Measurements from ENCODE around the gene PLA2G6. TPM values are rescaled to one million over a fixed set of nuclear protein-coding genes. Genes with fewer than 3 reads are reported as not detected.

The PLA2G6 gene
- total and polyA plus RNA-seq, 2 experiments from 2014 or later: 28.2 to 30.2 TPM

DNA sequence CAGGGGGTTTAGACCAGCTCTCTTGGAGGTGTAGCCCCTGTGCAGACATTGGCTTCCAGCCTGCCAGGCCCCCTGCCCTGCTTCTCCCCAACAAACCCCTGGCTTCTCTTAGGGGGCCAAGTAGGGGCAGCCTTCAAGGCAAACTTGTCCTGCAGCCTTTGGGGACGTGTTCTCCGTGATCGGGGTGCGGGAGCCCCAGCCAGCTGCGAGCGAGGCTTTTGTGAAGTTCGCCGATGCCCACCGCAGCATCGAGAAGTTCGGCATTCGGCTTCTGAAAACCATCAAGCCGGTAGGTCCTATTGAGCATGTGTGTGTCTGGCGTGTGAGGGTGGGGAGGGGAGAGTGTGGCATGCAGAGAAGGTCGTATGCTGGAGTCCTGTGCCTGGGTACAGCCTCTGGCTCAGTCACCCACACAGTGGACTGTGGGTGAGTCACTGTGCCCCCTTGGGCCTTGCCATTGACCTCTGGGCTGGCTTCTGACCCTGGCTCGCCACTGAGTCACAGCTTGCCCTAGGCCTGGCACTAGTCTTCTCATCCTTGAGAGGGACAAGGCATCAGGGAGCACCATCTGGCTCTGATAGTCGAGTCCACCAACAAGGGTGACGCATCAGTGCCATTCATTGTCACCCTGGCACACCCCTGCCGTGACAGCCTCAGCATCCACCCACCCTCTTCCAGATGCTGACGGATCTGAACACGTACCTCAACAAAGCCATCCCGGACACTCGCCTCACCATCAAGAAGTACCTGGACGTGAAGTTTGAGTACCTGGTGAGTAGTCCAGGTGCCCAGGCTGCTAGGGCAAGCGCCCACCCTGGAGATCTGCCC, 109.1 kb downstream of the PLA2G6 start:
- Histone ChIP-seq H4K20me1 (ENCODE audit: insufficient read depth, poor library complexity, severe bottlenecking) (no peaks in the 10 kb centered on the region), H3K4me1 (ENCODE audit: insufficient read depth) (peaks cover 8% of the 10 kb centered on the region), H3K9me3 (ENCODE audit: low read depth) (no peaks in the 10 kb centered on the region), H3K27ac (no peak overlapping the region), H3K36me3 (replicated peaks; ENCODE audit: insufficient read depth, low read depth) (no peaks in the 10 kb centered on the region), H3K79me2 (no peaks in the 10 kb centered on the region), H2AFZ (no peak overlapping the region), H3K27me3 (no peaks in the 10 kb centered on the region), H3K4me2 (no peak overlapping the region), H3K9me2 (replicated peaks; ENCODE audit: insufficient read depth) (no peaks in the 10 kb centered on the region), H3K4me3 (no peak overlapping the region)
- DNase-seq (ENCODE audit: low spot score): no peak
- TF ChIP-seq, protein P1, sequence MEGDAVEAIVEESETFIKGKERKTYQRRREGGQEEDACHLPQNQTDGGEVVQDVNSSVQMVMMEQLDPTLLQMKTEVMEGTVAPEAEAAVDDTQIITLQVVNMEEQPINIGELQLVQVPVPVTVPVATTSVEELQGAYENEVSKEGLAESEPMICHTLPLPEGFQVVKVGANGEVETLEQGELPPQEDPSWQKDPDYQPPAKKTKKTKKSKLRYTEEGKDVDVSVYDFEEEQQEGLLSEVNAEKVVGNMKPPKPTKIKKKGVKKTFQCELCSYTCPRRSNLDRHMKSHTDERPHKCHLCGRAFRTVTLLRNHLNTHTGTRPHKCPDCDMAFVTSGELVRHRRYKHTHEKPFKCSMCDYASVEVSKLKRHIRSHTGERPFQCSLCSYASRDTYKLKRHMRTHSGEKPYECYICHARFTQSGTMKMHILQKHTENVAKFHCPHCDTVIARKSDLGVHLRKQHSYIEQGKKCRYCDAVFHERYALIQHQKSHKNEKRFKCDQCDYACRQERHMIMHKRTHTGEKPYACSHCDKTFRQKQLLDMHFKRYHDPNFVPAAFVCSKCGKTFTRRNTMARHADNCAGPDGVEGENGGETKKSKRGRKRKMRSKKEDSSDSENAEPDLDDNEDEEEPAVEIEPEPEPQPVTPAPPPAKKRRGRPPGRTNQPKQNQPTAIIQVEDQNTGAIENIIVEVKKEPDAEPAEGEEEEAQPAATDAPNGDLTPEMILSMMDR (IDR thresholded peaks at IDR 0.05; ENCODE audit: poor library complexity): no peak
- TF ChIP-seq EZH2 (IDR thresholded peaks at IDR 0.05; ENCODE audit: borderline replicate concordance) (no peak), EZH2phosphoT487 (IDR thresholded peaks at IDR 0.05; ENCODE audit: low read depth, severe bottlenecking, unreplicated experiment) (no peak)
- 98% methylated on average over 25 of the region's 25 CpGs for WGBS (ENCODE audit: low lambda C conversion rate, missing lambda C conversion rate)

DNA sequence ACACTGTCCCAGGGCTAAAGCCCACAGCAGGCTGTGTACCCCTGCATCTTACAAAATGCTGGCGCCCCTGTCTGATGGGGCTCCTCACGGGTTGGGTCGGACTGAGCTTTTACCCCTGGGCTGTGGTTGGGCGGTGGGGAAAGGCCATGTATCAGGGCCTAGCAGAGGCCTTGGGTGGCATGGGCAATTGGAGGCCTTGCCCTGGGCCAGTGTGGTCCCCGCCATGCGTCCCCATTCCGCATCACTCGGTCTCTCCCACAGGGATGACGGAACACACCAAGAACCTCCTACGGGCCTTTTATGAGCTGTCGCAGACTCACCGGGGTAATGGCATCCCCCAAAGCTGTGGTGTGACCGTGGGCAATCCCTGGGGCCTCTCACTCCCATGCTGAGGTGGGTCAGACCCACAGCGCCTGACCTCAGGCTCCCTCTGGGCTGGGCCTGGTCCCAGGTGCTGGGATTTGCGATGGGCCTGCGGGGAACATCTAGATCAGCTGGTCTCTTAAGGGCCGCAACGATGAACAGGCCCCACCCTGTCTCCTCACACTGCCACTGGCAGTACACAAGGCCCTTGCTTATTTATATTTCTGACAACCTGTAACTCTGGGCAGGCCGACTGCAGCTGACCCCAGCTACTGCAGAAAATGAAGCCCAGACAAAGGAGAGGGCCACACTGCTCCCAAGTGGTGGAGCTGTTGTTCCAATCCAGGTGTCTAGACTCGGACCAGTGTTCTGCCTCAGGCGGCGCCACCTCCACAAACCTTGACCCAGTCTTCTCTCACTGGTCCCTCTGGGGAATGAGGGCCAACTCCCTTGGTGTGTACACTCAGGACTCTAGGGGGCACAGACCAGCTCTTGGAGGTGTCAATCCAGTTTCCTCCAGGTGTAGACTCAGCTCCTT, 110.0 kb downstream of the PLA2G6 start:
- no peak overlapping the region for H3K4me2 ChIP-seq
- no peak overlapping the region for H3K4me3 ChIP-seq
- no peak overlapping the region for H2AFZ ChIP-seq
- H4K20me1 ChIP-seq (ENCODE audit: insufficient read depth, poor library complexity, severe bottlenecking): no peaks in the 10 kb centered on the region
- H3K4me1 ChIP-seq (ENCODE audit: insufficient read depth): peaks cover 8% of the 10 kb centered on the region
- no peaks in the 10 kb centered on the region for H3K36me3 ChIP-seq (replicated peaks; ENCODE audit: insufficient read depth, low read depth)
- TF ChIP-seq EZH2 (IDR thresholded peaks at IDR 0.05; ENCODE audit: borderline replicate concordance): no peak
- TF ChIP-seq EZH2phosphoT487 (IDR thresholded peaks at IDR 0.05; ENCODE audit: low read depth, severe bottlenecking, unreplicated experiment): no peak
- TF ChIP-seq, protein P1 (IDR thresholded peaks at IDR 0.05; ENCODE audit: poor library complexity): no peak
- H3K27ac ChIP-seq: no peak overlapping the region
- no peaks in the 10 kb centered on the region for H3K9me2 ChIP-seq (replicated peaks; ENCODE audit: insufficient read depth)
- no peak for DNase-seq (ENCODE audit: low spot score)
- H3K79me2 ChIP-seq: no peaks in the 10 kb centered on the region
- WGBS (ENCODE audit: low lambda C conversion rate, missing lambda C conversion rate): 93% methylated on average over 22 of the region's 22 CpGs
- no peaks in the 10 kb centered on the region for H3K9me3 ChIP-seq (ENCODE audit: low read depth)
- no peaks in the 10 kb centered on the region for H3K27me3 ChIP-seq

DNA sequence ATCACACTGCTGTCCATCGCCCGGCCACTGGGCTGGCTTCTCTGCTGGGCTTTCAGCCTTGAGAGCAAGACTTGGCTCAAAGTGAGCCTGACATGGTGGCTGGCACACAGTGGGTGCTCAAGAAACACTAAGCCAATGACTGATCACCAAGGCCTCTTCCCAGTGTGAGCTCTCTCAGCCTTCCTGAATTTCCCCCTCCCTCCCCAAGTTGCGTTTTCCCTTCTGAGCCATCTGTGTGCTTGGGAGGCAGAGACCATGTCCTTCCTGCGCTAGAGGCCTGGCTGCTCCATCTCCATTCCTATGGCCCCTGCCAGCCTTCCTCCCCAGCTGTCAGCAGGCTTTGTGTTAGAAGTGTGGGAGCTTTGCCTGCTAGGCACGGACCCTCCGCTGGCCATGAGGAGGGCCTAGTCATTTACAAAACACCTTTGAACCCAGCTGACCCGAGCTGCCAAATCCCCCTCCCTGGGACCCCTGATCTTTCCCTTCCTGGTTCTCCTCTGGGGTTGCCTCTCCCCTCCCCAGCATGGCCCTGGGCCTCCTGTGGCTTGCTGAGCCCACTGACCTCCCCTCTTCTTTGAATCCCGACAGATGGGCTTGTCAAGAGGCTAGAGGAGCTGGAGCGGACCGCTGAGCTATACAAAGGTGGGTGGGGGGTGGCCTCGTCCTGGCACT, 111.2 kb downstream of the PLA2G6 start:
- 93% methylated on average over 11 of the region's 11 CpGs for WGBS (ENCODE audit: low lambda C conversion rate, missing lambda C conversion rate)
- Histone ChIP-seq H3K4me2 (no peak overlapping the region), H3K36me3 (replicated peaks; ENCODE audit: insufficient read depth, low read depth) (no peaks in the 10 kb centered on the region), H3K27ac (peak overlapping the region; percentile 83), H2AFZ (no peak overlapping the region), H3K79me2 (no peaks in the 10 kb centered on the region), H3K4me1 (ENCODE audit: insufficient read depth) (peaks cover 8% of the 10 kb centered on the region), H3K9me2 (replicated peaks; ENCODE audit: insufficient read depth) (no peaks in the 10 kb centered on the region), H3K27me3 (no peaks in the 10 kb centered on the region), H3K9me3 (ENCODE audit: low read depth) (no peaks in the 10 kb centered on the region), H4K20me1 (ENCODE audit: insufficient read depth, poor library complexity, severe bottlenecking) (no peaks in the 10 kb centered on the region), H3K4me3 (no peak overlapping the region)
- no peak for TF ChIP-seq EZH2phosphoT487 (IDR thresholded peaks at IDR 0.05; ENCODE audit: low read depth, severe bottlenecking, unreplicated experiment)
- no peak for TF ChIP-seq EZH2 (IDR thresholded peaks at IDR 0.05; ENCODE audit: borderline replicate concordance)
- TF ChIP-seq, protein P1 (IDR thresholded peaks at IDR 0.05; ENCODE audit: poor library complexity): no peak
- DNase-seq (ENCODE audit: low spot score): no peak

Data from hepatocyte (in vitro differentiated cells).